GM12878 (cell line): ENCODE data around the gene LRRN2.

Experiments
- ATF2 ChIP-seq: IDR thresholded peaks from 2 replicates; pipeline ENCODE4 v1.6.1; 2012; ENCODE audit warnings: low read length, inconsistent platforms
- CTCF ChIP-seq, 3 experiments: IDR thresholded peaks in 2 of 3; conservative IDR thresholded peaks in 1 of 3; 2 replicates each; pipeline ENCODE4 v1.5.1; 2011; ENCODE audit warnings: low read depth in 3 of 3, low read length in 3 of 3, mild to moderate bottlenecking in 3 of 3, control low read depth in 2 of 3, moderate library complexity in 2 of 3, inconsistent platforms in 1 of 3, mixed read lengths in 1 of 3; ENCODE audit not compliant: control insufficient read depth in 2 of 3, insufficient read depth in 1 of 3; ENCODE audit errors: extremely low read depth in 1 of 3
- EP300 ChIP-seq, 2 experiments: fragments of 150-350 bp in 1 of 2; IDR thresholded peaks; 2 replicates each; pipeline ENCODE4 v1.6.1; 2011 to 2012; ENCODE audit warnings: low read depth in 2 of 2, low read length in 2 of 2, borderline replicate concordance in 1 of 2, improper control_type of control experiment in 1 of 2, inconsistent platforms in 1 of 2; ENCODE audit not compliant: control insufficient read depth in 1 of 2
- ESRRA ChIP-seq: IDR thresholded peaks from 2 replicates; pipeline ENCODE4 v1.6.1; 2012; ENCODE audit warnings: mild to moderate bottlenecking, low read length, improper control_type of control experiment
- EZH2 ChIP-seq: IDR thresholded peaks from 2 replicates; pipeline ENCODE4 v1.6.1; 2012; ENCODE audit warnings: low read depth, mild to moderate bottlenecking, control low read depth, inconsistent platforms, low read length, borderline replicate concordance; ENCODE audit not compliant: control insufficient read depth
- GABPA ChIP-seq: IDR thresholded peaks from 2 replicates; pipeline ENCODE4 v1.6.1; 2014; ENCODE audit warnings: antibody characterized with exemption, low read depth, mild to moderate bottlenecking, inconsistent platforms
- MAX ChIP-seq: IDR thresholded peaks from 2 replicates; pipeline ENCODE4 v1.6.1; 2012; ENCODE audit warnings: low read depth, low read length, improper control_type of control experiment
- MYC ChIP-seq: IDR thresholded peaks from 2 replicates; pipeline ENCODE4 v1.6.1; 2011; ENCODE audit warnings: mild to moderate bottlenecking, low read length, moderate library complexity, inconsistent platforms; ENCODE audit not compliant: insufficient read depth, insufficient replicate concordance, insufficient read length, severe bottlenecking
- NR2C2 ChIP-seq: IDR thresholded peaks from 2 replicates; pipeline ENCODE4 v1.6.1; 2011; ENCODE audit warnings: borderline replicate concordance, low read depth; ENCODE audit not compliant: control insufficient read depth, insufficient read length
- NR2F1 ChIP-seq: fragments of 450-650 bp; conservative IDR thresholded peaks from 2 replicates; pipeline ENCODE4 v1.6.1; 2017; ENCODE audit warnings: mild to moderate bottlenecking
- POLR2AphosphoS5 ChIP-seq: IDR thresholded peaks from 2 replicates; pipeline ENCODE4 v1.6.1; 2011; ENCODE audit warnings: mild to moderate bottlenecking, low read length, inconsistent platforms
- SREBF1 ChIP-seq: IDR thresholded peaks from 2 replicates; pipeline ENCODE4 v1.6.1; 2012; ENCODE audit warnings: mild to moderate bottlenecking, low read length

GRCh38 chr1:204591473-204592090 lies 94.0 kb downstream of the LRRN2 start:
- TF ChIP-seq EP300 (IDR thresholded peaks at IDR 0.05; ENCODE audit: borderline replicate concordance in 1 of 2, control insufficient read depth in 1 of 2, low read depth in 2 of 2, low read length in 2 of 2) (no peak), ESRRA (no peak), POLR2AphosphoS5 (no peak), ATF2 (no peak), MYC (no peak), NR2F1 (no peak), MAX (no peak), EZH2 (no peak), CTCF (IDR thresholded peaks at IDR 0.05 in 2 of 3, conservative IDR thresholded peaks at IDR 0.05 in 1 of 3; ENCODE audit: control insufficient read depth in 2 of 3, extremely low read depth in 1 of 3, insufficient read depth in 1 of 3, low read depth in 3 of 3, low read length in 3 of 3) (no peak), SREBF1 (no peak), NR2C2 (no peak), GABPA (no peak)
